Esophagus muscularis mucosa (tissue), 4 donors: ENCODE data around the gene LILRA2. TPM values are rescaled to one million over a fixed set of nuclear protein-coding genes. Genes with fewer than 3 reads are reported as not detected.
"Not testable (repeated sequence)": the region's sequence is repeated elsewhere in the genome, so short reads cannot be mapped to it uniquely, and the experiment has no call there.

Experiments
- DNase-seq: peaks from one replicate; pipeline ENCODE4 v3.0.0-alpha.2; 2017; ENCODE audit errors: extremely low spot score
- H3K27ac ChIP-seq, 4 donors: fragments of 200-600 bp; sonication (generic); replicated peaks in 1 of 4; 1 replicate in 3 of 4; 2 replicates in 1 of 4; pipeline ENCODE4 v1.5.1; 2016 to 2019; ENCODE audit warnings: mild to moderate bottlenecking in 1 of 4
- H3K27me3 ChIP-seq, 4 donors: fragments of 200-600 bp; sonication (generic); one replicate each; pipeline versions ENCODE4 v1.5.1 to v1.6.0; 2016 to 2019
- H3K36me3 ChIP-seq, 4 donors: fragments of 200-600 bp; sonication (generic); one replicate each; pipeline ENCODE4 v1.5.1; 2016 to 2019
- H3K4me1 ChIP-seq, 4 donors: fragments of 200-600 bp; sonication (generic); one replicate each; pipeline ENCODE4 v1.5.1; 2016 to 2019
- H3K4me3 ChIP-seq, 4 donors: fragments of 200-600 bp; sonication (generic); 1 replicate in 2 of 4; 2 replicates in 2 of 4; pipeline ENCODE4 v1.5.1; 2016 to 2019; ENCODE audit warnings: mild to moderate bottlenecking in 4 of 4, moderate library complexity in 1 of 4
- H3K9me3 ChIP-seq, 4 donors: fragments of 200-600 bp; sonication (generic); 1 replicate in 3 of 4; 2 replicates in 1 of 4; pipeline ENCODE4 v1.5.1; 2016 to 2019
- EP300 ChIP-seq: sonication (generic); formaldehyde crosslinking; IDR thresholded peaks from one replicate; pipeline ENCODE4 v1.6.1; 2017; ENCODE audit warnings: antibody characterized with exemption
- POLR2A ChIP-seq: fragments of 450-650 bp; IDR thresholded peaks from one replicate; pipeline ENCODE4 v1.6.1; 2017; ENCODE audit warnings: antibody characterized with exemption, moderate library complexity, mild to moderate bottlenecking, low read depth
- POLR2AphosphoS5 ChIP-seq, 2 donors: sonication (generic); formaldehyde crosslinking; IDR thresholded peaks; one replicate each; pipeline ENCODE4 v1.6.1; 2017; ENCODE audit warnings: antibody characterized with exemption in 2 of 2
- WGBS: methylation state at CpG from one replicate; pipeline ENCODE4 v1.1.5; 2018; 5-methylcytosine and 5-hydroxymethylcytosine counted together
- intact Hi-C: fragments of 100-400 bp; cut with DNase I; formaldehyde crosslinking; loops from one replicate; pipeline ENCODE4 v1.15.1; 2023
- total RNA-seq, 4 donors: library from RNA; depleted of rRNA; stranded (reverse); fragments of >200 nt; gene quantifications; one replicate each; pipeline versions ENCODE4 v1.1.0 to v1.2.1, GENCODE V29; 2016
- TF ChIP-seq, protein P1 (sequence below), 3 experiments: fragments of 200-600 bp in 2 of 3; fragments of 450-650 bp in 1 of 3; sonication (generic) in 2 of 3; IDR thresholded peaks; one replicate each; pipeline ENCODE4 v1.5.1; 2017 to 2019; ENCODE audit warnings: antibody characterized with exemption in 3 of 3, mild to moderate bottlenecking in 2 of 3, moderate library complexity in 1 of 3

Gene LILRA2
- total RNA-seq, 4 donors from 2014 or later = 0.83 to 4.6 (median 2.3) TPM

DNA sequence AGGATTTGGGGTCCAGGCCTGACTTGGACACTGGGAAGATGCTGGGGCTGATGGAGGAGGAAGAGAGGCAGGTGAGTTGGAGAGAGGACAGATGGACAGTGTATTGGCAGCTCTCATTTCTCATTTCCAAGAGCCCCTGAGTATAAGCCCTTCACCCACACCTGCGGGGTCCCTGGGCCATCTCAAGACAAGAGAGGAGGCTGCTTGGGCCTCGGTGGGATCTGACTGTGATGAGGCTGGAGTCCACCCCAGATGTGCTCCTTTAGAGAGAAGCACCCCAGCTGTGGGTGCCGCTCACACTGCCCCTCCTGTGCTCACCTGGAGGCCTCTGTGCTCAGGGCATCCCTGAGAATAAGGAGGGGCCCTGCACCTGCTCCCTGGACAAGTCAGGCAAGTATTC, 3.7 kb downstream of the LILRA2 start:
- peaks cover 0 to 40% (median 0%) of the 10 kb centered on the region in 4 donors for H3K27me3 ChIP-seq
- no peak overlapping the region for H3K4me3 ChIP-seq
- TF ChIP-seq POLR2A = no peak
- peak; percentile 88 for DNase-seq
- H3K36me3 ChIP-seq = no peaks in the 10 kb centered on the region
- peaks cover 0 to 3% (median 0%) of the 10 kb centered on the region in 4 donors for H3K9me3 ChIP-seq
- no peaks in the 10 kb centered on the region for H3K4me1 ChIP-seq
- H3K27ac ChIP-seq = no peak overlapping the region
- intact Hi-C loops = loop anchor here (5.0 kb wide), 1 partner anchor 280 kb away; no protein-coding TSS in a partner anchor
- WGBS = 73% methylated on average over 3 of the region's 3 CpGs

DNA sequence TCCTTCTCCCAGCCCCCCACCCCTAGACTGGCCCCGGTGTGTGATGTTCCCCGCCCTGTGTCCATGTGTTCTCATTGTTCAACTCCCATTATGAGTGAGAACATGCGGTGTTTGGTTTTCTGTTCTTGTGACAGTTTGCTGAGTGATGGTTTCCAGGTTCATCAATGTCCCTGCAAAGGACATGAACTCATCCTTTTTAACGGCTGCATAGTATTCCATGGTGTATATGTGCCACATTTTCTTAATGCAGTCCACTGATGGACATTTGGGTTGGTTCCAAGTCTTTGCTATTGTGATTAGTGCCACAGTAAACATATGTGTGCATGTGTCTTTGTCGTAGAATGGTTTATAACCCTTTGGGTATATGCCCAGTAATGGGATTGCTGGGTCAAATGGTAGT, 4.7 kb downstream of the LILRA2 start:
- not testable (repeated sequence) for H3K9me3 ChIP-seq, H3K4me3 ChIP-seq, DNase-seq, H3K27ac ChIP-seq, H3K4me1 ChIP-seq, H3K36me3 ChIP-seq
- intact Hi-C loops = loop anchor here (5.0 kb wide), 1 partner anchor 281 kb away; no protein-coding TSS in a partner anchor
- H3K27me3 ChIP-seq = peaks cover 0 to 35% (median 0%) of the 10 kb centered on the region in 4 donors
- WGBS = 90% methylated on average over 5 of the region's 5 CpGs

DNA sequence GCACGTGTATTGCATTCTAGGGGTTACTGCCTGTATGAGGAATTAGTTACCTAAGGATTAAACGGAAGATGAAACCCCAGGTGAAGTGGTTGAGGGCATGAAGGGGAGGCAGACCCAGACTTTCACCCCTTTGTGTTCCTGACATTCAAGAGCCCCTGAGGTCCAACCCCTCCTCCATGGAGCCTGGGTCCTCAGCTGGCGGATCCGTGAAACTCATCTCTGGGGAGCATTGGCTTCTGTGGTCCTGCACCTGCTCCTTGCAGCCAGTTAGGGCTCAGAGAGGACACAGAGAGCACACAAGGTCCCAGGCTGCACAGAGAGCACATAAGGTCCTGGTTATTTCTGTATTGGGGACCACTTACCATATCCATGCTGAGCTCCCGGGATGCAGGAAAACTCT, 12.8 kb downstream of the LILRA2 start:
- H3K27ac ChIP-seq = no peak overlapping the region
- H3K36me3 ChIP-seq = no peaks in the 10 kb centered on the region
- H3K9me3 ChIP-seq = peaks cover 0 to 13% (median 11%) of the 10 kb centered on the region in 4 donors
- TF ChIP-seq POLR2A (no peak), EP300 (no peak), POLR2AphosphoS5 (IDR thresholded peaks at IDR 0.05) (no peak)
- TF ChIP-seq, protein P1, sequence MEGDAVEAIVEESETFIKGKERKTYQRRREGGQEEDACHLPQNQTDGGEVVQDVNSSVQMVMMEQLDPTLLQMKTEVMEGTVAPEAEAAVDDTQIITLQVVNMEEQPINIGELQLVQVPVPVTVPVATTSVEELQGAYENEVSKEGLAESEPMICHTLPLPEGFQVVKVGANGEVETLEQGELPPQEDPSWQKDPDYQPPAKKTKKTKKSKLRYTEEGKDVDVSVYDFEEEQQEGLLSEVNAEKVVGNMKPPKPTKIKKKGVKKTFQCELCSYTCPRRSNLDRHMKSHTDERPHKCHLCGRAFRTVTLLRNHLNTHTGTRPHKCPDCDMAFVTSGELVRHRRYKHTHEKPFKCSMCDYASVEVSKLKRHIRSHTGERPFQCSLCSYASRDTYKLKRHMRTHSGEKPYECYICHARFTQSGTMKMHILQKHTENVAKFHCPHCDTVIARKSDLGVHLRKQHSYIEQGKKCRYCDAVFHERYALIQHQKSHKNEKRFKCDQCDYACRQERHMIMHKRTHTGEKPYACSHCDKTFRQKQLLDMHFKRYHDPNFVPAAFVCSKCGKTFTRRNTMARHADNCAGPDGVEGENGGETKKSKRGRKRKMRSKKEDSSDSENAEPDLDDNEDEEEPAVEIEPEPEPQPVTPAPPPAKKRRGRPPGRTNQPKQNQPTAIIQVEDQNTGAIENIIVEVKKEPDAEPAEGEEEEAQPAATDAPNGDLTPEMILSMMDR (IDR thresholded peaks at IDR 0.05) = no peak
- no peak overlapping the region for H3K4me3 ChIP-seq
- intact Hi-C loops = loop anchor here (2.0 kb wide), 1 partner anchor 306 kb away; the partner anchor contains the start of gene LILRB2
- DNase-seq = peak; percentile 74
- H3K27me3 ChIP-seq = peaks cover 0 to 16% (median 0%) of the 10 kb centered on the region in 4 donors
- WGBS = 73% methylated on average over 3 of the region's 5 CpGs
- no peaks in the 10 kb centered on the region for H3K4me1 ChIP-seq

DNA sequence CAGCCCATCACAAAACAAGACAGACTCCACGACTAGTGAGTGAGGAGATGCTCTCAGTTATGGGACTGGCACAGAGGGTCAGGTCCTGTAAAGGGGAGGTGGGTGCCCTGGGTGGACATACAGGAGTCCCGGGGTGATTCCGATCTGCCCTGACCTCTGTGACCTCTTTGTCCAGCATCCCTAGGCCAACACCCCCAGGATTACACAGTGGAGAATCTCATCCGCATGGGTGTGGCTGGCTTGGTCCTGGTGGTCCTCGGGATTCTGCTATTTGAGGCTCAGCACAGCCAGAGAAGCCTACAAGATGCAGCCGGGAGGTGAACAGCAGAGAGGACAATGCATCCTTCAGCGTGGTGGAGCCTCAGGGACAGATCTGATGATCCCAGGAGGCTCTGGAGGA, 13.4 kb downstream of the LILRA2 start:
- Histone ChIP-seq H3K4me3 (no peak overlapping the region), H3K4me1 (no peaks in the 10 kb centered on the region), H3K27me3 (peaks cover 0 to 16% (median 0%) of the 10 kb centered on the region in 4 donors), H3K9me3 (peaks cover 0 to 12% (median 10%) of the 10 kb centered on the region in 4 donors), H3K27ac (no peak overlapping the region), H3K36me3 (no peaks in the 10 kb centered on the region)
- no peak for DNase-seq
- WGBS = 69% methylated on average over 3 of the region's 7 CpGs
- TF ChIP-seq, protein P1 (IDR thresholded peaks at IDR 0.05) = no peak
- intact Hi-C loops = loop anchor here (2.0 kb wide), 1 partner anchor 306 kb away; the partner anchor contains the start of gene LILRB2

DNA sequence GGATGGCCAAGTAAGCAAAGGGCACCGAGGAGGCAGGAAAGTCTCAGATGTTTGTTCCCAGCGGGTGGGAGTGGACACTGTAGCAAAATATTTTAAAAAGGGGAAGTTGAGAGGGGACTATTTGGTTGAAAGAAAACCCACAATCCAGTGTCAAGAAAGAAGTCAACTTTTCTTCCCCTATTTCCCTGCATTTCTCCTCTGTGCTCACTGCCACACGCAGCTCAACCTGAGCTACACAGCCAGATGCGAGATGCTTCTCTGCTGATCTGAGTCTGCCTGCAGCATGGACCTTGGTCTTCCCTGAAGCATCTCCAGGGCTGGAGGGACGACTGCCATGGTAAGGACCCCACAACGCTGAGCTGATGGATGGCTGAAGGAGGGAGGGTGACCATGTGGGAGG, 19.9 kb downstream of the LILRA2 start, which contains the start of gene LILRA1:
Gene LILRA1, plus strand, starts transcription at position 188 of the 400 bp plus-strand sequence. CDS start 613 bp downstream, outside the sequence.
- H3K4me1 ChIP-seq, intact Hi-C loops, H3K36me3 ChIP-seq, DNase-seq, H3K4me3 ChIP-seq, H3K27ac ChIP-seq: not testable (repeated sequence)
- Histone ChIP-seq H3K27me3 (peaks cover 0 to 25% (median 0%) of the 10 kb centered on the region in 4 donors), H3K9me3 (peaks cover 0 to 12% (median 10%) of the 10 kb centered on the region in 4 donors)
- 72% methylated on average over 6 of the region's 6 CpGs for WGBS

DNA sequence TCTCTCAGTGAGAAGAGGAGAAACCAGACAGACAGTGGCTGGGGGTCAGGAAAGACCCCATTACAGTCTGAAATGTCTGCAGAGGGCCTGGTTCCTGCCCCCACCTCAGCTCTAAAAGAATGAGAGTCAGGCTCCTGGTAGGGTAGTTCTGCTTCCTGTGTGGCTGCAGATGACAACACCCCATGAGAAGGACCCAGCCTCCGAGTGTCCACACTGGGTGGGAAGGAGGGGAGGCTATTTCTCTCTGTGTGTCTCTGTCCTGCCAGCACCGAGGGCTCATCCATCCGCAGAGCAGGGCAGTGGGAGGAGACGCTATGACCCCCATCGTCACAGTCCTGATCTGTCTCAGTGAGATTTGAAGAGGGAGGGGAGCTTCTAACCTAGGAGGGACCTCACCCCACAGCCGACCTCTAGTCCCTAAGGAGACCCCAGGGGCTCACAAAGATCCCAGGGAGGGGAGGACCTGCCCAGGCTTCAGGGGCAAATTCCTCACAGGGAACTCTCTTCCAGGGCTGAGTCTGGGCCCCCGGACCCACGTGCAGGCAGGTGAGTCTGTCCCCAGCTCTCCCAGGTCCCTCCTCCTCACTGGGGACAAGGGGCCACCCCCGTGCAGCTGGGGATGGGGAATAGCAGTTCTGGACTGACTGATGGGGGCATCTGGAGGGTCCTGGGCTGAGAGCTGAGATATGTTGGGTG, 20.5 kb downstream of the LILRA2 start:
- H3K27ac ChIP-seq, H3K4me3 ChIP-seq, H3K4me1 ChIP-seq, H3K36me3 ChIP-seq, intact Hi-C loops, DNase-seq: not testable (repeated sequence)
- WGBS = 69% methylated on average over 9 of the region's 9 CpGs
- H3K27me3 ChIP-seq = peaks cover 0 to 25% (median 0%) of the 10 kb centered on the region in 4 donors
- H3K9me3 ChIP-seq = peaks cover 0 to 12% (median 8%) of the 10 kb centered on the region in 4 donors
